OCI-LY1 (cell line): ENCODE results near the gene KDM6B.

ENCODE experiments used
- H2AFZ ChIP-seq: fragments of 200-600 bp; sonication (generic), shearing (Covaris generic); 2 replicates; pipeline ENCODE4 v1.6.0; 2014; ENCODE audit warnings: antibody characterized with exemption, mild to moderate bottlenecking, low read length
- H3F3A ChIP-seq: fragments of 200-600 bp; sonication (generic), shearing (Covaris generic); 2 replicates; pipeline ENCODE4 v1.6.0; 2014; ENCODE audit warnings: mild to moderate bottlenecking, antibody characterized with exemption, low read length, moderate library complexity; ENCODE audit not compliant: insufficient read depth
- H3K27ac ChIP-seq: fragments of 200-600 bp; sonication (generic); 2 replicates; pipeline ENCODE4 v1.5.1; 2014; ENCODE audit warnings: low read length, mixed run types, mild to moderate bottlenecking, low read depth; ENCODE audit not compliant: poor library complexity, severe bottlenecking
- H3K27me3 ChIP-seq: fragments of 200-600 bp; sonication (generic); 2 replicates; pipeline ENCODE4 v1.6.0; 2014; ENCODE audit warnings: antibody characterized with exemption, mild to moderate bottlenecking, low read length, moderate library complexity; ENCODE audit not compliant: insufficient read depth
- H3K36me3 ChIP-seq: fragments of 200-600 bp; sonication (generic); 2 replicates; pipeline ENCODE4 v1.6.1; 2014; ENCODE audit warnings: mild to moderate bottlenecking, antibody characterized with exemption, low read length, moderate library complexity, mixed read lengths; ENCODE audit not compliant: insufficient read depth
- H3K4me1 ChIP-seq: fragments of 200-600 bp; sonication (generic); 2 replicates; pipeline ENCODE4 v1.5.1; 2014; ENCODE audit warnings: mild to moderate bottlenecking, low read length, moderate library complexity; ENCODE audit not compliant: insufficient read depth, severe bottlenecking
- H3K4me2 ChIP-seq: fragments of 200-600 bp; sonication (generic), shearing (Covaris generic); 2 replicates; pipeline ENCODE4 v1.6.1; 2014; ENCODE audit warnings: low read length
- H3K4me3 ChIP-seq: fragments of 200-600 bp; sonication (generic); 2 replicates; pipeline ENCODE4 v1.5.1; 2014; ENCODE audit warnings: low read length, low read depth, mild to moderate bottlenecking, mixed read lengths; ENCODE audit not compliant: poor library complexity, severe bottlenecking
- H3K79me2 ChIP-seq: fragments of 200-600 bp; shearing (Covaris generic); 2 replicates; pipeline ENCODE4 v1.6.1; 2016; ENCODE audit warnings: mixed run types, low read length, mixed read lengths; ENCODE audit not compliant: insufficient read depth
- H3K9ac ChIP-seq: fragments of 200-600 bp; sonication (generic), shearing (Covaris generic); 2 replicates; pipeline ENCODE4 v1.6.1; 2014; ENCODE audit warnings: mild to moderate bottlenecking, low read length, mixed read lengths
- H3K9me2 ChIP-seq: fragments of 200-600 bp; sonication (generic), shearing (Covaris generic); 2 replicates; pipeline ENCODE4 v1.6.1; 2014; ENCODE audit warnings: low read depth, mild to moderate bottlenecking, low read length, mixed read lengths
- H3K9me3 ChIP-seq: fragments of 200-600 bp; shearing (Covaris generic); 2 replicates; pipeline ENCODE4 v1.6.1; 2014; ENCODE audit warnings: low read length, mixed read lengths
- H4K20me1 ChIP-seq: fragments of 200-600 bp; sonication (generic), shearing (Covaris generic); 2 replicates; pipeline ENCODE4 v1.6.0; 2016; ENCODE audit warnings: mild to moderate bottlenecking, low read length; ENCODE audit not compliant: insufficient read depth
- EZH2 ChIP-seq: fragments of 200-600 bp; sonication (generic), shearing (Covaris generic); IDR thresholded peaks from 2 replicates; pipeline ENCODE4 v1.8.0; 2017; ENCODE audit warnings: borderline replicate concordance, mixed run types, mild to moderate bottlenecking, antibody characterized with exemption, low read length, moderate library complexity, mixed read lengths
- TF ChIP-seq, protein P1 (sequence below): fragments of 200-600 bp; sonication (generic), shearing (Covaris generic); IDR thresholded peaks from 2 replicates; pipeline ENCODE4 v1.5.1; 2017; ENCODE audit warnings: mild to moderate bottlenecking, antibody characterized with exemption, low read length, moderate library complexity, mixed read lengths

Gene KDM6B

DNA sequence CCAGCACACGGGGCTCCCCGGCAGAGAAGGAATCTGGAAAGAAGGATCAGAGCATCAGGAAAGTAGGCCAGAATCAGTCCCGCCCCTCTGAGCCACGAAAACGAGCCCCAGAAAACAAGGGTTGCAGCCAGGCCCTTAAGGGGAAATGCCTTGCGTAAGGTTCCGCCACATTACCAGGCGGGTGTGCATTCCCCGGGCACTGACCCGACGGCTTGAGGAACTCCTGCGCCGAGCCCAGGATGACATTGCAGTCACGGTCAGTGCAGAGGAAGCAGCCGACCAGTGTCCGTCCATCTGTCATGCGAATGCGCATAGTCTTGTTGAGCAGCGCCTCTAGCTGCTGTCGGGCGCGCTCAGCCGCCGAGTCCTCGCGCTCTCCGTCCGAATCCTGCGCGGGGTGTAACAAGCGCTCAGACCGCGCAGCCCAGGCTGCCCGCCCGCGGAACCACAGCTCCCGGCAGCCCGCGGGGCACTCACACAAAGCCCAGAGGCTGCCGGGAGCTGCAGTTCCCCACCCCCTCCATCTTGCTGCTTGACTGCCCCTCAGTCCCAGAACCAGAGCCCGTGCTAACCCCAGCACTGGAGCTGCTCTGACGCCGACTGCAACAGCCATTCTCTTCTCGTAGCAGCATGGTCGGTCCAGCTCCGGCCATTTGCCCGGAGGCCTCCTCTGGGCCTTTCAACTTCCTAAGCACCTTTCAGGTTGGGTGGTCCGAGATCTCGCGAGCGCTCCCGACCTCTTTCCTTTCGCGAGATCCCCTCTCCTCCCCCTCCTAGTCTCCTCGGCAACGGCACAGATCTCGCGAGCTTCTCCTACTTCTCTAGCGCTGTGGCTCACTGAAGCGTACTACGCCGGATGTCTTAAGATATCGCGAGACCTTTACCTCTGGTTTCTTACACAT, 23.0 kb downstream of the KDM6B start, which contains the start of gene NAA38:
NAA38 (minus strand) TSS at position 749 of the 902 bp plus-strand sequence; CDS start at position 653, 96 bp downstream.
- Histone ChIP-seq H3K9ac (peak within 1 kb of the TSS; percentile 92), H3K36me3 (peaks cover 38% of the 10 kb centered on the region; the same call in 1 of the 2 replicates), H3K4me2 (peak within 1 kb of the TSS; percentile 80), H2AFZ (no peak within 1 kb of the TSS), H3K4me1 (peaks cover 32% of the 10 kb centered on the region), H3K27ac (peak within 1 kb of the TSS; percentile 92), H3K27me3 (no peaks in the 10 kb centered on the region), H3K9me3 (no peaks in the 10 kb centered on the region), H4K20me1 (no peaks in the 10 kb centered on the region), H3K79me2 (no peaks in the 10 kb centered on the region), H3F3A (no peaks in the 10 kb centered on the region), H3K9me2 (no peaks in the 10 kb centered on the region), H3K4me3 (peak within 1 kb of the TSS; percentile 65)
- TF ChIP-seq, protein P1, sequence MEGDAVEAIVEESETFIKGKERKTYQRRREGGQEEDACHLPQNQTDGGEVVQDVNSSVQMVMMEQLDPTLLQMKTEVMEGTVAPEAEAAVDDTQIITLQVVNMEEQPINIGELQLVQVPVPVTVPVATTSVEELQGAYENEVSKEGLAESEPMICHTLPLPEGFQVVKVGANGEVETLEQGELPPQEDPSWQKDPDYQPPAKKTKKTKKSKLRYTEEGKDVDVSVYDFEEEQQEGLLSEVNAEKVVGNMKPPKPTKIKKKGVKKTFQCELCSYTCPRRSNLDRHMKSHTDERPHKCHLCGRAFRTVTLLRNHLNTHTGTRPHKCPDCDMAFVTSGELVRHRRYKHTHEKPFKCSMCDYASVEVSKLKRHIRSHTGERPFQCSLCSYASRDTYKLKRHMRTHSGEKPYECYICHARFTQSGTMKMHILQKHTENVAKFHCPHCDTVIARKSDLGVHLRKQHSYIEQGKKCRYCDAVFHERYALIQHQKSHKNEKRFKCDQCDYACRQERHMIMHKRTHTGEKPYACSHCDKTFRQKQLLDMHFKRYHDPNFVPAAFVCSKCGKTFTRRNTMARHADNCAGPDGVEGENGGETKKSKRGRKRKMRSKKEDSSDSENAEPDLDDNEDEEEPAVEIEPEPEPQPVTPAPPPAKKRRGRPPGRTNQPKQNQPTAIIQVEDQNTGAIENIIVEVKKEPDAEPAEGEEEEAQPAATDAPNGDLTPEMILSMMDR: peak; percentile 47; the same call in 1 of the 2 replicates
- TF ChIP-seq EZH2: no peak

DNA sequence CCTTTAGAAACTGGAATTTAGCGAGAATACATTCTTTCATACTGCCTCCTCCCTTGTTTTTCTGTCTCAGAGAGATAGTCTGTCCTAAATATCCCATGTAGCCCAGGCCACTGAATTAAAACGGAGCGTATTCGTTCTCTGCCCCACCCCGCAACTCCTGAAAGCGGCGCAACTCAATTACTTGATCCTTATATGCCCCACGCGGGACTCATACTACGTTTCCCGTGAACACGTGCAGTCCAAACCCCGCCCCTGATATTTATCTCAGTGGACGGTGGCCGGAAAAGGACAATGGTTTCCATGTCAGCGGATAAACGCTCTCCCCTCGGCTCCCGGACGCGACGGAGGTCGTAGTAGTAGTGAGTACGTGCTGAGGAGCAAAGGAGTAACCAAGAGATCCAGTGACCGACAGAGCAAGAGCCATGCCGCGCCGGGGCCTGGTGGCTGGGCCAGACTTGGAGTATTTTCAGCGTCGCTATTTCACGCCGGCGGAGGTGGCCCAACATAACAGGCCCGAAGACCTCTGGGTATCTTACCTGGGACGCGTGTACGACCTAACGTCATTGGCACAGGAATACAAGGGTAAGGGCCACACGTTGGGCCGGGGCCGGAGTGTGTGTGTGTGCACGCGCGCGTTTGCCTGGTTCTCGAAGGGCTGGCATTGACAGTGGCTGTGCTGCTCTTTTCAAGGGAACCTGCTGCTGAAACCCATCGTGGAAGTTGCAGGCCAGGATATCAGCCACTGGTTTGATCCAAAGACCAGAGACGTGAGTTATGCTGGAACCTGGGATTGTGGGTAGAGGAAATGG, 23.9 kb downstream of the KDM6B start, which contains the start of gene CYB5D1:
CYB5D1 (plus strand) TSS at position 291 of the 809 bp plus-strand sequence; CDS start at position 423, 132 bp downstream.
- TF ChIP-seq EZH2: no peak
- TF ChIP-seq, protein P1: no peak
- Histone ChIP-seq H3K9me3 (no peaks in the 10 kb centered on the region), H3K27ac (peak within 1 kb of the TSS; percentile 92), H3K4me2 (peak within 1 kb of the TSS; percentile 80), H3F3A (no peaks in the 10 kb centered on the region), H3K9me2 (no peaks in the 10 kb centered on the region), H3K4me1 (peaks cover 32% of the 10 kb centered on the region), H3K79me2 (no peaks in the 10 kb centered on the region), H4K20me1 (no peaks in the 10 kb centered on the region), H3K4me3 (peak within 1 kb of the TSS; percentile 65), H3K27me3 (no peaks in the 10 kb centered on the region), H3K36me3 (peaks cover 32% of the 10 kb centered on the region; the same call in 1 of the 2 replicates), H2AFZ (no peak within 1 kb of the TSS), H3K9ac (peak within 1 kb of the TSS; percentile 92)

DNA sequence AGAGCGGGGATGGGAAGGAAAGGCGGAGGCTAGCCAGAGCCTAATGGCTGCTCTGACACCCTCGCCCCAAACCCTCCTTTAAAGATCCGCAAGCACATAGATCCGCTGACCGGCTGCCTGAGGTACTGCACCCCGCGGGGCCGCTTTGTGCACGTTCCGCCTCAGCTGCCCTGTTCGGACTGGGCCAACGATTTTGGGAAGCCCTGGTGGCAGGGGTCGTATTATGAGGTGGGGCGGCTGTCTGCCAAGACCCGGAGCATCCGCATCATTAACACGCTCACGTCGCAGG, 24.4 kb downstream of the KDM6B start:
- H3K9me2 ChIP-seq: no peaks in the 10 kb centered on the region
- peak overlapping the region; percentile 92 for H3K9ac ChIP-seq
- peaks cover 37% of the 10 kb centered on the region for H3K4me1 ChIP-seq
- no peaks in the 10 kb centered on the region for H3K27me3 ChIP-seq
- H2AFZ ChIP-seq: no peak overlapping the region
- H3K4me2 ChIP-seq: peak overlapping the region; percentile 80
- no peaks in the 10 kb centered on the region for H4K20me1 ChIP-seq
- no peaks in the 10 kb centered on the region for H3F3A ChIP-seq
- H3K79me2 ChIP-seq: no peaks in the 10 kb centered on the region
- no peak for TF ChIP-seq EZH2
- TF ChIP-seq, protein P1: peak; percentile 60
- peak overlapping the region; percentile 92 for H3K27ac ChIP-seq
- H3K36me3 ChIP-seq: peaks cover 31% of the 10 kb centered on the region; the same call in 1 of the 2 replicates
- no peaks in the 10 kb centered on the region for H3K9me3 ChIP-seq
- peak overlapping the region; percentile 65 for H3K4me3 ChIP-seq
